Measurements from ENCODE around the gene ARHGAP10.
A peak's percentile ranks its signal among the peaks of the same experiment; 100 is the strongest.

Gene ARHGAP10

GRCh38 chr4:147924604-147925412, 192.9 kb downstream of the ARHGAP10 start:
- DNase-seq (ENCODE audit: extremely low read depth, insufficient read length): no peak
- H3K4me3 ChIP-seq (replicated peaks; ENCODE audit: low read depth, low read length): no peak overlapping the region
- peak; percentile 33 for TF ChIP-seq CTCF (IDR thresholded peaks at IDR 0.05; ENCODE audit: insufficient read depth, low read length, poor library complexity, severe bottlenecking)
- no peaks in the 10 kb centered on the region for H3K27me3 ChIP-seq (replicated peaks; ENCODE audit: control insufficient read depth, insufficient read depth, low read length)
- no peaks in the 10 kb centered on the region; the same call in none of the 2 replicates for H3K36me3 ChIP-seq (ENCODE audit: control insufficient read depth, insufficient read depth, low read length)

- Histone ChIP-seq H3K4me3 (replicated peaks; ENCODE audit: low read depth, low read length) (no peak overlapping the region), H3K27me3 (replicated peaks; ENCODE audit: control insufficient read depth, insufficient read depth, low read length) (no peaks in the 10 kb centered on the region), H3K36me3 (ENCODE audit: control insufficient read depth, insufficient read depth, low read length) (peaks cover 2% of the 10 kb centered on the region)
- no peak for TF ChIP-seq CTCF (IDR thresholded peaks at IDR 0.05; ENCODE audit: insufficient read depth, low read length, poor library complexity, severe bottlenecking)
- no peak for DNase-seq (ENCODE audit: extremely low read depth, insufficient read length)
These were observed 195.7 kb downstream of the ARHGAP10 start for GRCh38 chr4:147927377-147928137.

GRCh38 chr4:147928400-147928799, 196.5 kb downstream of the ARHGAP10 start:
- H3K27me3 ChIP-seq (replicated peaks; ENCODE audit: control insufficient read depth, insufficient read depth, low read length): no peaks in the 10 kb centered on the region
- no peak for TF ChIP-seq CTCF (IDR thresholded peaks at IDR 0.05; ENCODE audit: insufficient read depth, low read length, poor library complexity, severe bottlenecking)
- no peak for DNase-seq (ENCODE audit: extremely low read depth, insufficient read length)
- peaks cover 2% of the 10 kb centered on the region for H3K36me3 ChIP-seq (ENCODE audit: control insufficient read depth, insufficient read depth, low read length)
- no peak overlapping the region for H3K4me3 ChIP-seq (replicated peaks; ENCODE audit: low read depth, low read length)

- H3K27me3 ChIP-seq (replicated peaks; ENCODE audit: control insufficient read depth, insufficient read depth, low read length): no peaks in the 10 kb centered on the region
- TF ChIP-seq CTCF (IDR thresholded peaks at IDR 0.05; ENCODE audit: insufficient read depth, low read length, poor library complexity, severe bottlenecking): no peak
- no peak overlapping the region for H3K4me3 ChIP-seq (replicated peaks; ENCODE audit: low read depth, low read length)
- DNase-seq (ENCODE audit: extremely low read depth, insufficient read length): no peak
- H3K36me3 ChIP-seq (ENCODE audit: control insufficient read depth, insufficient read depth, low read length): peaks cover 4% of the 10 kb centered on the region
These were observed 197.9 kb downstream of the ARHGAP10 start for GRCh38 chr4:147929746-147930145.

- DNase-seq (ENCODE audit: extremely low read depth, insufficient read length): no peak
- peak; percentile 16 for TF ChIP-seq CTCF (IDR thresholded peaks at IDR 0.05; ENCODE audit: insufficient read depth, low read length, poor library complexity, severe bottlenecking)
These were observed 201.4 kb downstream of the ARHGAP10 start for GRCh38 chr4:147933316-147933715.

More at GRCh38 chr4:147933316-147933715, 201.4 kb downstream of the ARHGAP10 start:
- peaks cover 4% of the 10 kb centered on the region for H3K36me3 ChIP-seq (ENCODE audit: control insufficient read depth, insufficient read depth, low read length)
- H3K4me3 ChIP-seq (replicated peaks; ENCODE audit: low read depth, low read length): no peak overlapping the region
- H3K27me3 ChIP-seq (replicated peaks; ENCODE audit: control insufficient read depth, insufficient read depth, low read length): no peaks in the 10 kb centered on the region
